ENCODE measurements around the gene LALBA. TPM values are rescaled to one million over a fixed set of nuclear protein-coding genes. Genes with fewer than 3 reads are reported as not detected.
"Not testable (repeated sequence)": the region's sequence is repeated elsewhere in the genome, so short reads cannot be mapped to it uniquely, and the experiment has no call there.

The LALBA gene
- total RNA-seq, 1 experiment from 2014 or later: not detected

GRCh38 chr12:48527891-48528670, 41.8 kb downstream of the LALBA start:
- Mint-ChIP-seq H3K27me3 (ENCODE audit: unreplicated experiment) (peaks cover 12% of the 10 kb centered on the region), H3K9me3 (ENCODE audit: low read depth, unreplicated experiment) (no peaks in the 10 kb centered on the region), H3K4me1 (ENCODE audit: low read depth, unreplicated experiment) (no peaks in the 10 kb centered on the region), H3K36me3 (ENCODE audit: insufficient read depth, unreplicated experiment) (no peaks in the 10 kb centered on the region), H3K4me3 (ENCODE audit: low read depth, unreplicated experiment) (no peak overlapping the region), H3K27ac (ENCODE audit: unreplicated experiment) (no peak overlapping the region)
- no TSS peak for BruUV-seq (replicated peaks)
- CTCF ChIA-PET: interaction anchor here (0.6 kb wide), 1 partner anchor 605 kb away, joined by 4 read pairs; no protein-coding TSS in a partner anchor
- intact Hi-C loops (cut with micrococcal nuclease; ENCODE audit: unreplicated experiment): no loop called here
- no peak for DNase-seq
- no peak for TF ChIP-seq CTCF (IDR thresholded peaks at IDR 0.05; ENCODE audit: unreplicated experiment)

- Mint-ChIP-seq H3K4me3 (ENCODE audit: low read depth, unreplicated experiment) (no peak within 1 kb of the TSS), H3K27ac (ENCODE audit: unreplicated experiment) (no peak within 1 kb of the TSS), H3K27me3 (ENCODE audit: unreplicated experiment) (no peaks in the 10 kb centered on the region), H3K9me3 (ENCODE audit: low read depth, unreplicated experiment) (no peaks in the 10 kb centered on the region), H3K4me1 (ENCODE audit: low read depth, unreplicated experiment) (no peaks in the 10 kb centered on the region), H3K36me3 (ENCODE audit: insufficient read depth, unreplicated experiment) (no peaks in the 10 kb centered on the region)
- intact Hi-C loops (cut with micrococcal nuclease; ENCODE audit: unreplicated experiment): no loop called here
- CTCF ChIA-PET: no interaction called here
- BruUV-seq (replicated peaks): no TSS peak
- DNase-seq: no peak
- TF ChIP-seq CTCF (IDR thresholded peaks at IDR 0.05; ENCODE audit: unreplicated experiment): no peak
Measured at GRCh38 chr12:48525332-48525731, 44.5 kb downstream of the LALBA start, which contains the start of gene OR8S1. Gene OR8S1, plus strand, starts transcription at chr12:48525632. Its CDS starts 0 bp downstream, at chr12:48525632.

- H3K9me3 Mint-ChIP-seq (ENCODE audit: low read depth, unreplicated experiment); H3K4me3 Mint-ChIP-seq (ENCODE audit: low read depth, unreplicated experiment); BruUV-seq (replicated peaks); H3K36me3 Mint-ChIP-seq (ENCODE audit: insufficient read depth, unreplicated experiment); DNase-seq; H3K27ac Mint-ChIP-seq (ENCODE audit: unreplicated experiment); intact Hi-C loops (cut with micrococcal nuclease; ENCODE audit: unreplicated experiment); CTCF ChIA-PET; H3K4me1 Mint-ChIP-seq (ENCODE audit: low read depth, unreplicated experiment): not testable (repeated sequence)
- H3K27me3 Mint-ChIP-seq (ENCODE audit: unreplicated experiment): peaks cover 14% of the 10 kb centered on the region
Measured at GRCh38 chr12:48520381-48520780, 49.5 kb downstream of the LALBA start.

Other genes starting within 250 kb of the LALBA start
- 9.0 and 9.3 TPM in 2 replicates for gene ZNF641, start 219.1 kb downstream of the LALBA start, total RNA-seq (2022)
- gene ANP32D, start 97.5 kb downstream of the LALBA start, total RNA-seq (2022): not detected in 2 replicates
- gene C12orf54, start 87.5 kb downstream of the LALBA start, total RNA-seq (2022): not detected in 2 replicates
- gene OR8S1, start 44.4 kb downstream of the LALBA start, total RNA-seq (2022): not detected in 2 replicates
- gene KANSL2, start 112.2 kb upstream of the LALBA start, total RNA-seq (2022): 23.3 and 26.2 TPM in 2 replicates
- gene CCNT1, start 146.7 kb upstream of the LALBA start, total RNA-seq (2022): 34.7 and 36.0 TPM in 2 replicates
- gene ADCY6, start 219.0 kb upstream of the LALBA start, total RNA-seq (2022): 39.0 and 42.9 TPM in 2 replicates
- gene CACNB3, start 248.4 kb upstream of the LALBA start, total RNA-seq (2022): 17.9 and 21.1 TPM in 2 replicates